ENCODE results near the gene BCAP29. TPM values are rescaled to one million over a fixed set of nuclear protein-coding genes. Genes with fewer than 3 reads are reported as not detected.

The BCAP29 gene
- total and polyA plus RNA-seq, 2 of the 4 experiments (the other 2 are of a cell fraction), result 33.0 to 35.1 TPM

GRCh38 chr7:107652642-107653041, 72.6 kb downstream of the BCAP29 start:
- Histone ChIP-seq H3K14ac (replicated peaks; ENCODE audit: low read depth, low read length) (no peak overlapping the region), H3K9me3 (ENCODE audit: control insufficient read depth, insufficient read depth, low read length) (no peaks in the 10 kb centered on the region), H2BK5ac (ENCODE audit: low read depth, low read length, poor library complexity, severe bottlenecking) (no peak overlapping the region), H4K5ac (ENCODE audit: low read depth, low read length) (no peak overlapping the region), H3K79me1 (ENCODE audit: low read depth in 1 of 2, low read length in 2 of 2) (no peaks in the 10 kb centered on the region), H3K27ac (ENCODE audit: insufficient read depth, low read length) (no peak overlapping the region), H3K4ac (ENCODE audit: low read depth, low read length) (no peak overlapping the region), H3K56ac (ENCODE audit: extremely low read depth, insufficient read depth, low read length) (no peak overlapping the region), H4K91ac (ENCODE audit: insufficient read depth, low read depth, low read length) (no peak overlapping the region), H2BK120ac (ENCODE audit: low read depth, low read length) (no peak overlapping the region), H2BK15ac (ENCODE audit: low read depth, low read length) (no peak overlapping the region), H3K4me2 (ENCODE audit: low read depth, low read length) (no peak overlapping the region), H3K18ac (ENCODE audit: low read depth, low read length) (no peak overlapping the region), H3K4me1 (ENCODE audit: control insufficient read depth, insufficient read depth, low read length) (no peaks in the 10 kb centered on the region), H3K9ac (ENCODE audit: low read depth, low read length) (no peak overlapping the region), H2AK5ac (ENCODE audit: low read depth, low read length) (no peak overlapping the region), H4K8ac (ENCODE audit: low read depth in 2 of 2, low read length in 2 of 2) (no peak overlapping the region), H2AK9ac (replicated peaks; ENCODE audit: low read depth, low read length, poor library complexity) (no peak overlapping the region), H3K4me3 (ENCODE audit: insufficient read depth, low read depth, low read length) (no peak overlapping the region), H2AFZ (replicated peaks; ENCODE audit: low read length, poor library complexity) (no peak overlapping the region), H3K9me1 (ENCODE audit: insufficient read depth, low read length) (no peaks in the 10 kb centered on the region), H3K36me3 (ENCODE audit: control insufficient read depth, insufficient read depth, low read length) (no peaks in the 10 kb centered on the region), H2BK20ac (ENCODE audit: low read depth, low read length) (no peak overlapping the region), H3K27me3 (ENCODE audit: control insufficient read depth, insufficient read depth, low read length) (peaks cover 2% of the 10 kb centered on the region; the same call in 1 of the 2 replicates), H3K23ac (ENCODE audit: low read depth, low read length) (no peak overlapping the region), H4K20me1 (ENCODE audit: insufficient read depth, low read length) (no peaks in the 10 kb centered on the region)
- CTCF ChIA-PET, result no interaction called here
- no peak for DNase-seq
- no TSS peak for BruUV-seq (replicated peaks)
- WGBS, 2 experiments (ENCODE audit: extremely low coverage in 2 of 2, insufficient read length in 1 of 2), result no CpG with 5 or more reads among the region's 5 CpGs
- TF ChIP-seq MXI1 (IDR thresholded peaks at IDR 0.05; ENCODE audit: borderline replicate concordance, low read depth, low read length) (no peak), MAZ (IDR thresholded peaks at IDR 0.05; ENCODE audit: borderline replicate concordance, low read depth, low read length) (no peak), BHLHE40 (IDR thresholded peaks at IDR 0.05; ENCODE audit: low read depth, low read length) (no peak), CEBPB (IDR thresholded peaks at IDR 0.05; ENCODE audit: low read depth, low read length) (no peak), MAFK (IDR thresholded peaks at IDR 0.05; ENCODE audit: low read depth, low read length) (no peak), FOS (IDR thresholded peaks at IDR 0.05; ENCODE audit: low read depth, low read length) (no peak), CTCF (conservative IDR thresholded peaks at IDR 0.05; ENCODE audit: low read depth, low read length) (no peak), POLR2A (IDR thresholded peaks at IDR 0.05; ENCODE audit: low read depth, low read length) (no peak), SMC3 (IDR thresholded peaks at IDR 0.05; ENCODE audit: low read depth, low read length) (no peak), ELK1 (IDR thresholded peaks at IDR 0.05; ENCODE audit: borderline replicate concordance, low read depth, low read length) (no peak), CHD1 (IDR thresholded peaks at IDR 0.05; ENCODE audit: low read depth, low read length) (no peak), NFE2L2 (IDR thresholded peaks at IDR 0.05; ENCODE audit: low read depth, low read length) (no peak), USF2 (IDR thresholded peaks at IDR 0.05; ENCODE audit: low read depth, low read length) (no peak), RFX5 (IDR thresholded peaks at IDR 0.05; ENCODE audit: low read depth, low read length) (no peak), RCOR1 (IDR thresholded peaks at IDR 0.05; ENCODE audit: insufficient replicate concordance, low read length) (no peak), RAD21 (IDR thresholded peaks at IDR 0.05; ENCODE audit: low read length) (no peak)
- no peak for ATAC-seq (ENCODE audit: low read depth)
- intact Hi-C loops (cut with micrococcal nuclease), result no loop called here
- dilution Hi-C loops (cut with HindIII; ENCODE audit: low sequenced_read_pairs, unreplicated experiment), result no loop called here
- in situ Hi-C loops (cut with MboI; ENCODE audit: low sequenced_read_pairs), result no loop called here
- POLR2A ChIA-PET (ENCODE audit: unreplicated experiment), result no interaction called here
